ENCODE results near the gene SERTAD2.
A peak's percentile ranks its signal among the peaks of the same experiment; 100 is the strongest.

The SERTAD2 gene, protein sequence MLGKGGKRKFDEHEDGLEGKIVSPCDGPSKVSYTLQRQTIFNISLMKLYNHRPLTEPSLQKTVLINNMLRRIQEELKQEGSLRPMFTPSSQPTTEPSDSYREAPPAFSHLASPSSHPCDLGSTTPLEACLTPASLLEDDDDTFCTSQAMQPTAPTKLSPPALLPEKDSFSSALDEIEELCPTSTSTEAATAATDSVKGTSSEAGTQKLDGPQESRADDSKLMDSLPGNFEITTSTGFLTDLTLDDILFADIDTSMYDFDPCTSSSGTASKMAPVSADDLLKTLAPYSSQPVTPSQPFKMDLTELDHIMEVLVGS

DNA sequence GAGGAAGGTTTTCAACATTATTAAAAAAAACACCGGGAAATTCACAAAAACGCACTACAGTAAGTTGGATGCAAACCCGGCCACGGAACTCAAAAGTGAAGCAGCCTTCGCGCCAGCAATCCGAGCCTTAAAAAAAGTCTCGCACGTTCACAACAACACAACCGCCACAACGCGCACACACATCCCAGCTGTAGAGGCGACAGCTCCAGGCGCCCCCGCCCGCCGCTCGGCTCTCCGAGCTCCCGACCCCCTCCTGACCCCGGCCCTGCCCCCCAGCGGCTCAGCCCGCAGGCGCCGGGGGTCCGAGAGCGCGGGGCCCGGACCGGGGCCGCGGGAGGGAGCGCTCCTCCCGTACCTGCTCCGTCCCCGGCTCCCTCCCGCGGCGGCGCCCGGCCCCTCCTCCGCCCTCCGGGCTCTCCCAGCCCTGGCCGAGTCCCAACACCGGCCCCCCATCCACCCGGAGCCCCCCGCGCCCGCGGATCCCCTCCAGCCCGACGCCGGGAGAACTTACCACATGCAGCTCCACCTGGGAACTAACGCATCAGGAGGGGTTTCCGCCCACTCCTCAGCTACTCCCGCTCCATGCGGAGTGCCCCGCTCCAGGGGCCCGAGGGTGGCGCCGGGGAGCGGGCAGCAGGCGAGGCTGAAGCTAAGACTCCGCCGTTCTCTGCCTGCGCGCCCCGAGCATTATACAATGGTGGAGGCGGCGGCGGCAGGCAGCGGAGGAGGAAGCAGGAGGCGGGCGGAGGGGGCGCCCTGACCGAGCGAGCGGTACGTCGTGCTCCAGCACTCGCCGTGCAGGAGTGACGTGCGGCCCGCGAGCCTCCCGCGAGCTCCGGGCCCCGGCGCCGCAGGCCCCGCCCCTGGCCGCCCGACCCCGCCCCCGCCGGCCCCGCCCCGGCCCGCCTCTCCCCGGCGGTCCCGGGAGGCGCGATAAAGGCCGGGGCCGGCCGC lies at the start of gene SERTAD2:
Gene SERTAD2, minus strand, starts transcription at position 805 of the 954 bp plus-strand sequence. CDS start 17,042 bp downstream, outside the sequence.
- peak; percentile 50 for DNase-seq (ENCODE audit: low read depth)

DNA sequence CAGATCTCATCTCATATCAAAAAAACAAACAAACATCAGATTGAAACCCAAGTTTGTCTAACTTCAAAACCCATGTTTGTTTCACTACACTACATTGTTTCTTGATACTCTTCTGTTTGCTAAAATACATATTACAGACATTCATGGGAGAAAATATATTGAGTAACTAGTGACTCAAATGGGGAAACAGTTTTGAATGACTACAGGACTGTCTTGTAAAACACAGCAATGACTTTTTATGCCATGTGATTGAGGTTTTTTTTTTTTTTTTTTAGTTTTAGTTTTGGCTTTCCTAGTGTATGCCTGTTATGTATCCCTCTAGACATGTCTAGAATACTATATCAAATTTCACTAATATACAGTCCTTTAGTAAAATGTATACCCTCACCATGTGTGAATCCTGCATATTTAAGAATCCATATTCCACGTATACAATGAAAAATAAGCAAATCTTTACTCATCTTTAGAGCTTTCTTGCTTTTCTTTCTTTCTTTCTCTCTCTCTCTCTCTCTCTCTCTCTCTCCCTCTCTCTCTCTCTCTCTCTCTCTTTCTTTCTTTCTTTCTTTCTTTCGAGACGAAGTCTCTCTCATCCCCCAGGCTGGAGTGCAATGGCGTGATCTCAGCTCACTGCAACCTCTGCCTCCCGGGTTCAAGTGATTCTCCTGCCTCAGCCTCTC lies 46.6 kb upstream of the SERTAD2 start:
- H3K4me3 ChIP-seq (ENCODE audit: low read length): no peak overlapping the region
- DNase-seq (ENCODE audit: low read depth): no peak

More for the DNA sequence above, at the start of gene SERTAD2:
- TF ChIP-seq, protein P1, sequence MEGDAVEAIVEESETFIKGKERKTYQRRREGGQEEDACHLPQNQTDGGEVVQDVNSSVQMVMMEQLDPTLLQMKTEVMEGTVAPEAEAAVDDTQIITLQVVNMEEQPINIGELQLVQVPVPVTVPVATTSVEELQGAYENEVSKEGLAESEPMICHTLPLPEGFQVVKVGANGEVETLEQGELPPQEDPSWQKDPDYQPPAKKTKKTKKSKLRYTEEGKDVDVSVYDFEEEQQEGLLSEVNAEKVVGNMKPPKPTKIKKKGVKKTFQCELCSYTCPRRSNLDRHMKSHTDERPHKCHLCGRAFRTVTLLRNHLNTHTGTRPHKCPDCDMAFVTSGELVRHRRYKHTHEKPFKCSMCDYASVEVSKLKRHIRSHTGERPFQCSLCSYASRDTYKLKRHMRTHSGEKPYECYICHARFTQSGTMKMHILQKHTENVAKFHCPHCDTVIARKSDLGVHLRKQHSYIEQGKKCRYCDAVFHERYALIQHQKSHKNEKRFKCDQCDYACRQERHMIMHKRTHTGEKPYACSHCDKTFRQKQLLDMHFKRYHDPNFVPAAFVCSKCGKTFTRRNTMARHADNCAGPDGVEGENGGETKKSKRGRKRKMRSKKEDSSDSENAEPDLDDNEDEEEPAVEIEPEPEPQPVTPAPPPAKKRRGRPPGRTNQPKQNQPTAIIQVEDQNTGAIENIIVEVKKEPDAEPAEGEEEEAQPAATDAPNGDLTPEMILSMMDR (conservative IDR thresholded peaks at IDR 0.05; ENCODE audit: low read depth, low read length): no peak
- H3K4me3 ChIP-seq (ENCODE audit: low read length): peak within 1 kb of the TSS; percentile 77

DNA sequence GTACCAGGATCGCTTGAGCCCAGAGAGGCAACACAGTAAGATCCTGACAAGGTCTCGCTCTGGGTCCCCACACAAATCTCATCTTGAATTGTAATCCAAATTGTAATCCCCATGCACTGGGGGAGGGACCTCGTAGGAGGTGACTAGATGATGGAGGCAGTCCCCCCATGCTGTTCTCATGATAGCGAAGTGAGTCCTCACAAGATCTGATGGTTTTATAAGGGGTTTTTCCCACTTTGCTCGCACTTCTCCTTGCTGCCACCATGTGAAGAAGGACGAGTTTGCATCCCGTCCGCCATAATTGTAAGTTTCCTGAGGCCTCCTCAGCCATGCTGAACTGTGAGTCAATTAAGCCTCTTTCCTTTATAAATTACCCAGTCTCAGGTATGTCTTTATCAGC lies 46.0 kb upstream of the SERTAD2 start:
- TF ChIP-seq, protein P1 (conservative IDR thresholded peaks at IDR 0.05; ENCODE audit: low read depth, low read length): no peak
- DNase-seq (ENCODE audit: low read depth): no peak

More for the DNA sequence above, 46.6 kb upstream of the SERTAD2 start:
- TF ChIP-seq, protein P1 (conservative IDR thresholded peaks at IDR 0.05; ENCODE audit: low read depth, low read length): no peak

DNA sequence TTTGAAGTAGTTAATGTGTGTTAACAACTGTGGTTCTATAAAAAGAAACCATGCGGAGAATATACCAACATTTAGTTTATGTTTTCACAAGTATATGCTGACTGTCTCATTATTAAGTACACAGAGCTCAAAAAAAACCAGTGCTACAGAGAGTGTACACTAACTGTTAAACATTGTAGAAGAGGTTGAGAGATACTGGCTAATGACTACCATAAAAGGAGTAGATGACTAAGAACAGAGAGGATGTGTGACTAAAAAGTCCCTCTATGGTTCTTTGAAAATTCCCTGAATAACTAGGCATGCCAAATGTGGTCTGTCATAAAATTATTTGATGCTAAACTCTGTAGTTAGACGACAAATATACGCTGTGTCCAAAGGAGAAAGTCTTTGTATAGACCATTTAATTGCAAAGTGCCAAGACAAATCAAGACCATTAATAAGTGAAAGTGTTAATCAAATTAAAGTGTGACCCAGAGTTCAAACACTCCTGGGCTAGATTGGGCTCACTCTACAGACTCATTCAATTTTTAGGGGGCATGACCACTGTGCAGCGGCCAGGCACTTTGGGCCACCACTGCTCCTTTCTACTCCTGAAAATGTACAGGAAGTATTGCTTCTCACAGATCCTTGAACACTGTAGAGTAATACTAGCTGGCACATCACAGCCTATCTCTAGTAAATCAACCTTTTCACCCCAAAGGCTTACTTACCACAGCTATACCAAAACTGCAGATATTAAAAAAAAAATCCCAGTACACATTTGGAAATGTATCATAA lies 45.1 kb upstream of the SERTAD2 start:
- DNase-seq (ENCODE audit: low read depth): peak; percentile 61
- TF ChIP-seq, protein P1 (conservative IDR thresholded peaks at IDR 0.05; ENCODE audit: low read depth, low read length): no peak
- H3K4me3 ChIP-seq (ENCODE audit: low read length): no peak overlapping the region

More for the DNA sequence above, 46.0 kb upstream of the SERTAD2 start:
- H3K4me3 ChIP-seq (ENCODE audit: low read length): no peak overlapping the region

DNA sequence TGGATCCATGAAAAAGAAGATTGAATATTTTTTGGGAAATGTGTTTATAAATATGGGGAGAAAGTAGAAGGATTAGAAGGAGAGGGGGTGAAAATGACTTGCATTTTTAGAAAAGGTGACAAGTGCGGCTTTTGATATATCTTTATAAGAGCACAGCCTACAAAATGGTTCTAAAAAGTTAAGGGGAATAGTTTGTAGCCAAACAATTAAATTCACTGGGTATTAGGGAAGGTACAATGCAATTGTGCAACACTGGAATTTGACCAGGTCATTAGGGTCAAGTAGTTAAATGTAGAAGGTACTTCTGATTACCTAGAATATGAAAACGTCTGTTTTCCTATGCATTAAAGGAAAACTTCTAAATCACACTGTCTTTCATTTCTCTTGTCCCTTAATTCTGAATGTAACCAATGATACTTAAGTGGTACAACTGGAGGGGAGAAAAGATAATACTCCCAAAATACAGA lies 44.5 kb upstream of the SERTAD2 start:
- DNase-seq (ENCODE audit: low read depth): no peak
- TF ChIP-seq, protein P1 (conservative IDR thresholded peaks at IDR 0.05; ENCODE audit: low read depth, low read length): no peak
- H3K4me3 ChIP-seq (ENCODE audit: low read length): no peak overlapping the region
